ENCODE measurements around the gene FRMD4A.
"Not testable (repeated sequence)": the region's sequence is repeated elsewhere in the genome, so short reads cannot be mapped to it uniquely, and the experiment has no call there.

Gene FRMD4A

DNA sequence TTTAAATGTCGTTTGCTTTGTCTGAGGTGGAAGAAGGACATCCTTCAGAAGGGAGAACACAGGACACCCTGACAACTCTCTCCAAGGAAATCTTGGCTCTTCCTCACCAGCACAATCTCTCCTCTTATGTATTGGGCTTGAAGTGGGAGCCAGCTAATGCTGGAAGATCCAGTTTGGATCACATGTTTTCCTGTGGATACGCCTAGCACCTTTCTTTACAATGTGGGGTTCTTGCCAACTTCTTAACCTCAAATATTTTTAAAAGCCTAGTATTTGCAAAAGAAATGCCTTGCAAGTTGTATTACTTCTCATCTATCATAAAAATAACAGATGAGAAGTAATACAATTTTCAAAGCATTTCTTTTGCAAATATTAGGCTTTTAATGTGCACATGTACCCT is 76.4 kb downstream of the FRMD4A start:
- DNase-seq = no peak

DNA sequence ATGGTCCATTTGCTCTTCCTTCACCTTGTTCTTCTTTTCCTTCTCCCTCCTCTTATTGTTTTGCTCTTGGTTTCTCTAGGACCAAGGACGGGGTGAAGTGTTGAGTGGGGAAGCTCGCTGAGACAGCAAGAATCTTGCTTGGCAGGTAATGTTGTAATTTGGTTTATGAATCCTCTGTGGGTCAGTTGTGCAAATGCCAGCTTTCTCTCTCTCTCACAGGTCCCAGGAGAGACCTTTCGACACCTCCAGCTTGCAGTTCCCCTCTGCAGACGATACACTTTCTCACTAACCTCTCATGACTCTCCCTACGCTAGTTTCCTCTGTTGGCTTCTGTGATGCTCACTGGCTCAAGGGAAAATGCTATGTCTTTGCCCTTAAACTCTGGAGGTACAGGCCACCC is 77.0 kb downstream of the FRMD4A start:
- no peak for DNase-seq
- in situ Hi-C loops (cut with HindIII; ENCODE audit: low pct_ligation_motif_present, low pct_unique_long_range_greater_than_20kb, low sequenced_read_pairs) = no loop called here

More for the DNA sequence above, 76.4 kb downstream of the FRMD4A start:
- in situ Hi-C loops (cut with HindIII; ENCODE audit: low pct_ligation_motif_present, low pct_unique_long_range_greater_than_20kb, low sequenced_read_pairs) = no loop called here

DNA sequence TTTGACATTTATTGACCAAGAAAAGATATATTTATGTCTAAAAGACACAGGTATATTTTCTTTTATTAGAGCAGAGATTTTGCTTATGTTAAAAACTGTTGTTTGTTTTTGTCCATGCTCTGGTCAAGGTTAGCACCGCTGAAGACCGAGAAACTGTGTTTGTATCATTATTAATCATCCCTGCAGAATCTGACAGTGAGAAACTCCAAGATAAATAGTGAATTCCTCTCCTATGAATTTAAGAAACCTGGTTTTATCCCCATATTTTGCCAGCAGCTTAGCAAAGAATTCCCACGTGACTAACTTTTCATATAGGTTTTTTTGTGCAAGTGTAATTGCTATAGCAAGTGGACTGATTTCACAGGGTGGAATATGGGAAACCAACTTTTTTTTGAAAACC is 77.6 kb downstream of the FRMD4A start:
- in situ Hi-C loops (cut with HindIII; ENCODE audit: low pct_ligation_motif_present, low pct_unique_long_range_greater_than_20kb, low sequenced_read_pairs) = no loop called here
- DNase-seq = no peak

DNA sequence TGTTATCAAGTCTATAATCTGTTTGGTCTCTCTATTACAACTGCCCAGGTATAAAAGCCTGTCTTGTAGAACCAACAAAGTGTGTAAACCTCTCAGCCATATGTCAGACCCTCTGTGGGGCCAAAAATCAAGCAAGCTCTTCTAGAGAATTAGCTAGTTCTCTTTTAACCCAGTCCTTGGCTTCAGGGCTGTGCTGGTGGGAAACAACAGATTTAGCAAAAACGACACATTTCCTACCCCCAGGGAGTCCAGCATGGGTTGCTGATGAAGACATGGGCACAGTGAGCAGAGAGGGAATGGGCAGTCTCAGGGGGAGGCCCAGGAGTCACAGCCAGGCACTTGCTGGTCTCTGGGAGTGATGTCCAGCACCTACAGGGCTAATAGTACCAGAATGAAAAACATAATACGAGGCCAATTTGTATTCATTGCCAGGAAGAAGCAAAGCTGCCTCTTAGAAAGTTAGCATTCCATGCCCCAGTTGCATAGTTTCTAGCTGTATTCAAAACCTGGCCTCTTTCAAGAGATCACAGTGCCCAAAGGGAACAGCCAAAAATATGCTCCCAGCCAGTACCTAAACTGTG is 80.1 kb downstream of the FRMD4A start:
- no peak for DNase-seq
- in situ Hi-C loops (cut with HindIII; ENCODE audit: low pct_ligation_motif_present, low pct_unique_long_range_greater_than_20kb, low sequenced_read_pairs) = no loop called here

DNA sequence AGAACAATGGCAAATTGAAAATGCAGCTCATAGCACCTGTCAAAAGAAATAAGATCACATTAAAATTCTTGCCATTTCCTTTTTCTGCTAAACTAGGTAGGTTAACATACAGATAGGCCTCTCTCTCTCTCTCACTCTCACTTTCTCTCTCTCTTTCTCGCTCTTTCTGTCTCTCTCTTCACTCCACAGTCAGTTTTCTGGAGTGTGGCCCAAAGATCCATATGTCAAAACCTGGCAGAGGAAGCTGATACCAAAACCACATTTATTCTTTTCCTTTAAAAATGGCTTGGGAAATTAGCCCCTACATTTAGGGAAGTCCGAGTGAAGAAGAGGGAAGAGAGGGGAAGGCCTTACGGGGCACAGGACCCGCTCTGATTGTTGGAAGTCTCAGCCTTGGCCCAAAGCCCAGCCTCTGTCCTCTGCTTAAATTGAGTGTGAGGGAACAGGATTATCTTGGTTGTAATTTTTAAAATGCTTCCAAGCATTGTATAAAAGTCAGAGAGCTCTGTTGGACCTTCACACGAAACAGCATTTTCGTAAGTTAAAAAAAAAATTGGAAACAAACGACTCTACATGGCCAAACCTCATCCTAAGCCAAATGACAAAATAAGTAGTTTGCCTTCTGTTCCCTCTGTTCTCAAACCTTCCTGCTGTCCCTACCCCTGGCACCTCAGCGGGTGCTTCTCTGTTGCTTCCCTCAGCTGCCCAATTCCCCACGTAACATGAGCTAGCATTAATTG is 83.2 kb downstream of the FRMD4A start:
- in situ Hi-C loops (cut with HindIII; ENCODE audit: low pct_ligation_motif_present, low pct_unique_long_range_greater_than_20kb, low sequenced_read_pairs) = no loop called here
- DNase-seq = no peak

DNA sequence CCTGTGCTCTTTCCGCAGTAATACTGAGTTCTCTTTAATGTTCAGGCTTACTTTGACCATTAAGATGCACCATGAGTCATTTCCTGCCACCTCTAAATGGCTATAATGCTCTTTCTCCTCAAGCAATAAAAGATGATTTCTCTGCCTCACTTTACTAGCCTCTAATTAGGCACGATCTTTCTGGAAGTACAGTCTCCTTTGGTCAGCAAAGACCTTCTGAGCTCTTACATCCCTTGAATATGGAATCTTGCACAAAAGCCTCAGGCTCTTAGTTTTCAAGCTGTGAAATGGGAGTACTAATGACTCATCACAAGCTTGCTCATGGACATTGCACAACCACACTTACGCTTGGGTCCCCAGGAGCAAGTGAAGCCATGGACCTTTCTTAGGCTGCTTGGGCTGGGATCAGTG is 85.9 kb downstream of the FRMD4A start:
- in situ Hi-C loops (cut with HindIII; ENCODE audit: low pct_ligation_motif_present, low pct_unique_long_range_greater_than_20kb, low sequenced_read_pairs) = no loop called here
- DNase-seq = peak; percentile 16

DNA sequence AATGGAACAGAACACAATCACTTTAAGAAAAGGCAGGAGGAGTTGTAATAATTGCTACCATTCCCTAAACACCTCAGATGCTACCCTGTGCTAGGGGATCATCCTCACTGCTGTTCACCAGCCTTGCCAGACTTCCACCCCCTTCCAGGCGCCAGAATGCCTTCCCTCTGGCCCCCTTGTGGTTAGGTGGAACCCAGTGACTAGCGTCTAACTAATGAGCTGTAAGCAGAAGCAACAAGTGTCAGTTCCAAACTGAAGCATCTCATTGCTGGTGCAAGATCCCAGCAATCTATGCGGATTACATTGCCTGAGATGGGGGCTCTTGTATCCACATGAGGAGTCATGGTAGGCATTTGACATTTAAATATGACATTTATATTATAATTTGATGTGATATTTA is 86.6 kb downstream of the FRMD4A start:
- DNase-seq = peak; percentile 34
- in situ Hi-C loops (cut with HindIII; ENCODE audit: low pct_ligation_motif_present, low pct_unique_long_range_greater_than_20kb, low sequenced_read_pairs) = no loop called here

DNA sequence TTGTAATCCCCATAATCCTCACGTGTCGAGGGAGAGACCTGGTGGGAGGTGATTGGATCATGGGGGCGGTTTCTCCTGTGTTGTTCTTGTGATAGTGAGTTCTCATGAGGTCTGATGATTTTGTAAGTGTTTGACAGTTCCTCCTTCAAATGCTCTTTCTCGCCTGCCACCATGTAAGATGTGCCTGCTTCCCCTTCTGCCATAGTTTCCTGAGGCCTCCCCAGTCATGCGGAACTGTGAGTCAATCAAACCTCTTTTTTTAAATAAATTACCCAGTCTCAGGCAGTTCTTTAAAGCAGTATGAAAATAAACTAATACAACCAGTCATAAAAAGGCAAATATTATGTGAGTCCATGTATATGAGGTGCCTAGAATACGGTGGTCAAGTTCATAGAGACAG is 87.5 kb downstream of the FRMD4A start:
- in situ Hi-C loops (cut with HindIII; ENCODE audit: low pct_ligation_motif_present, low pct_unique_long_range_greater_than_20kb, low sequenced_read_pairs) = no loop called here
- no peak for DNase-seq

DNA sequence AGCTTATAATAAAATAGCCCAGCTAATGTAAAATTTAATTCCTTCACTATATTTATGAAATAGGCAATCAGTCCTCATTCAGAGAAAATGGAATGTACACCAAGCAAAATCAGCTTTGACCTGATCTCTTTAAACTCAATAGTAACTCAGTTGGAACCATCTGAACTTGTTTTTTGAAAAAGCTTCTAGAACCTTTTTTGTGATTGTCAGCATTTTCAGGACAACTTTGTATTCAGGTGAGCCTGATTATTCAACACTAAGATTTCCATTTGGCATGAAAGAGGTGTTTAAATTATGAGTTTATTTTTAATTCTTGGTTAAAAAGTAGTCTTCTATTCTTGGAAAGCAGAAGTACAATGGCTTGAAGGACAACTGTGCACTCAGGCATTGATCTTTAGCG is 89.5 kb downstream of the FRMD4A start:
- in situ Hi-C loops (cut with HindIII; ENCODE audit: low pct_ligation_motif_present, low pct_unique_long_range_greater_than_20kb, low sequenced_read_pairs) = no loop called here
- no peak for DNase-seq

DNA sequence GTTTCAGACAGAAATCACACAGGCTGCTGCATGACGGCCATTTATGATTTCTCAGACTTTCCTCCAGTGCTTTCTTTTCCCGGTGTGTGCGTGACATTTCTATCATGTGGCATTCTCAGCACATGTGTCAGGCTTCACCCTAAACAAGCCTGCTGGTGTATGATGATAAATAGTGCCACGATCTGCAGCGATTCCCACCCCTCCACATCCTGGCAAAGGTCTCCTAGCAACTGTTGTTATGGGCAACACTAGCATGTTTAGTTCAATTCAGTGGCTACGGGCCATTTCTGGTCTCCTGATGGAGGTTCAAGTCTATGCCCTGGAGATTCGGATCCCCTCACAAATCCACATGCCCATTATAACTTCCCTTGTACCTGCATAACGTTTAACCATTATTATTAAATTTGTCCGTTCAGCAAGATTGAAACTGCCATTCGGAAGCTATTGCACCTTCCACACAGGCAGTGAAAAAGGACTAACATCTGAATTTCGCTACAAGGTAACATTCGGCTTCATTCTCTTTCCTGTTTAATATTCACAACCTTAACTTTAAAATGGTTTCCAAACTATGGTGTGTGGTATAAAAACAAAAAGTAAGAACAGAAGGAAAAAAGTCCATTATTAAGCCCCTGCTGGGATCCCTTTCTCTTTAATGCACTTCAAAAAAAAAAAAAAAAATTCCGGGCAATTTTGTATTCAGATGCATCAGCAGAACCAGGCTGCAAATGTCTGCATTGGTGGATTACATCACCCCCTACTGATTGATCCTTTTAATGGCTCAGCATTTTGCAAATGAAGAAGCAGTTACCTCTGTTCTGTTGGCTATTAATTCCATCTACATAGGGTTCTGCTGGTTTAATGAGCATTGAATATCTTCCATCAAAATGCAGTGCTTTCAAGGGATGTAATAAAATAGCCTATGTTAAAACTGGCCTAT is 90.2 kb downstream of the FRMD4A start:
- peak; percentile 48 for DNase-seq
- in situ Hi-C loops (cut with HindIII; ENCODE audit: low pct_ligation_motif_present, low pct_unique_long_range_greater_than_20kb, low sequenced_read_pairs) = no loop called here

DNA sequence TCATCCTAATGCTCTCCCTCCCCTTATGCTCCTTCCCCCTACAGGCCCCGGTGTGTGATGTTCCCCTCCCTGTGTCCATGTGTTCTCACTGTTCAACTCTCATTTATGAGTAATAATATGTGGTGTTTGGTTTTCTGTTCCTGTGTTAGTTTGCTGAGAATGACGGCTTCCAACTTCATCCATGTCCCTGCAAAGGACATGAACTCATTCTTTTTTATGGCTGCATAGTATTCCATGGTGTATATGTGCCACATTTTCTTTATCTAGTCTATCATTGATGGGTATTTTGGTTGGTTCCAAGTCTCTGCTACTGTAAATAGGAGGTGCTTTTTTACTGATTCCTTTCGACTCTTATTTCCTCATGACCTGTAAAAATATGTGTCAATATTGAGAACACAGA is 92.1 kb downstream of the FRMD4A start:
- in situ Hi-C loops (cut with HindIII; ENCODE audit: low pct_ligation_motif_present, low pct_unique_long_range_greater_than_20kb, low sequenced_read_pairs); DNase-seq: not testable (repeated sequence)

DNA sequence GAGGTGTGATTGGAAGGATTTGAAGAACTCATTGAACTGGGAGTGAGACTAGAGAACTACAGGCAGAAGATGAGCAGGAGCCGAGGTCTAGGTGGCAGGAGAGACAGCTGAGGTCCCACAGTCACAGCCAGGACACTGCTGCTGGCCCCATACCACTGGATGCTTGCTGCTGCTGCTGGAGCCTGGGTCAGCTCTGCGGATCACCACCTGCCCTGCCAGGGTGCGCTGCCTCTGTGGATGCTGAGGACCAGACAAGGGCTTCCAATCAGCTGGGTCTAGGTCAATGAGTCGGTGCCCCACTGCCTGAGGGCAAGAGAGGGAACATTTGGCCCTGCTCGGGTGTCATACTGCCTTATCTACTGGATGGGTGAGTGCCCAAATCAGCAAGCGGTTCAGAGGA is 94.4 kb downstream of the FRMD4A start:
- in situ Hi-C loops (cut with HindIII; ENCODE audit: low pct_ligation_motif_present, low pct_unique_long_range_greater_than_20kb, low sequenced_read_pairs) = no loop called here
- no peak for DNase-seq

DNA sequence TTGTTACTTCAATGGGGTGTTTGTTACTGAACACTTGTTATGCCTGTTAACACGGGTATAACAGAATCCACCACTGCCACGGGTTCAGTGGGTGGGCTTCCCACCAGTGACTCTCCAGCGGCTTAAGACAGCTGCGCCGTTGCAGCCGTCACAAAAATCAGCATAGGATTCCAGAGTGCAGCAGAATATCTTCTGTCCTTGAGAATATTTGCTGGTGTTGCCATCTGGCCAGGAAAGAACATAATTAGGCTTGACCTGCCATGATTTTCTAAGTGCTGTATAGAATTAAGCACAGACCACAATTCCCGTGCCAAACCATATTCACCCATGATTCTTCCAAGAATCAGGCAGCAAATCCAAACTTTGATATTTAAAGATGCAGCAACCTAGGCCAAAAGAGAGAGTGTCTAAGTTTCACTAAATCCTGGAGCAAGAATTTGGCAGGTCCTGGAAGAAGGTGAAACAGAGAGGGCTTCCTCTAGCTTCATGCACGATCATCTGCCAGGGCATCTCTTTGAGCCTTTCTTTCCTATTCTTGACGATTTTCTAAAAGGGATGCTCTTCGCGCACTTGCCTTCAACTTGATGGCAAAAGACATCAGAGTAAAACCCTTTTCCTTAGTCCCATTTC is 95.0 kb downstream of the FRMD4A start:
- in situ Hi-C loops (cut with HindIII; ENCODE audit: low pct_ligation_motif_present, low pct_unique_long_range_greater_than_20kb, low sequenced_read_pairs) = no loop called here
- DNase-seq = no peak

DNA sequence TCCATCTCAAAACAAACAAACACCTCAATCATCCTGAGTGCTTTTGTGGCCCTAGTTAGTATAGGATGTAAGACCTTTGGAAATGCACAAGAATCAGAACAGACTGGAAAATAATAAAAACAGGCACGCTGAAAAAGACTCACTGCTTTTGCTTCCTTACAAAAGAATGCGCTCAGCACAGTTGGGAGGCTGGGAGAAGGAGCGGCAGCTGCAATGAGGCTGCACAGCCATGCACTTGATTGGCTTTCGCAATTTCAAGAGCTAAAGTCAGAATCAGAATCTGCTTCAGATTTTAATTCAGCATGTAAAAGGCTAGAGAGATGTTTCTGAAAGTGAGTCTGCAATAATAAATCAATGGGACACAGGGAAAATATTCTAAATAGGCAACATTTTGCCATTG is 97.2 kb downstream of the FRMD4A start:
- DNase-seq = no peak
- in situ Hi-C loops (cut with HindIII; ENCODE audit: low pct_ligation_motif_present, low pct_unique_long_range_greater_than_20kb, low sequenced_read_pairs) = no loop called here

DNA sequence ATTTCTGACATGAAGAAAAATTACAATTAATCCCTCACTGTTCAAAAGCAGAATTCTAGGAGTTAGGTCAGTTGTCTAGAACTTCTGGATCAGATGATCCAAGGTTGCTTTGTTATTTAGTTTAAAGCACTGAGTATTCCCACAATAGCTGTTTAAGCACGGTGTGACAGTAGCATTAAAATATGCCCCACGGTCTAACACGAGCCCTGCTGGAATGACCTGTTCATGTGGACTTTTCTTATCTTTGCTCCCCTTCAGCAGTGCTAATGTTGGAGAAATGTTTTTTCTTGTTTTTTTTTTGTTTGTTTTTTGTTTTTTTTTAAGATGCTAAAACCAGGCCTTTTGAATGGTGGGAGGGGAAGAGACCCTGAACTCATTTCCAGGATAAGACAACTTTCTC is 101.9 kb downstream of the FRMD4A start:
- in situ Hi-C loops (cut with HindIII; ENCODE audit: low pct_ligation_motif_present, low pct_unique_long_range_greater_than_20kb, low sequenced_read_pairs); DNase-seq: not testable (repeated sequence)

DNA sequence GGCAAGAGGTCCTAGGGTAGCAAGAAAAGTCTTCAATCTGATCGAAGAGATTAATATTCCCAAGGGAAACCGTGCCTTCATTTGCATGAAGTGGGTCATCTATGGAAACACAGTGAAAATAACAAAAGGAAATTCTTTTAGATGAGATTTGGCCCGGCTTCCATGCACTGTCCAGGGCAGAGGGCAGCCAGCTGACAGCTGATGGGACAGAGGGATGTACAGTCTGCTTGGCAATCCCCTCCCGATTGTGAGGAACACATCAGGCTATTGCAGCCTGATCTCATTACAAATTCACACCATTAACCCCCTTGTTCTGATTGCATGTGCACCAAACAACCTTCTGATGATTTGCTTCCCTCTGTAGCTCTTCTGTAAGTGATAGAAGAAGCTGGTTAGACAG is 105.3 kb downstream of the FRMD4A start:
- no peak for DNase-seq
- in situ Hi-C loops (cut with HindIII; ENCODE audit: low pct_ligation_motif_present, low pct_unique_long_range_greater_than_20kb, low sequenced_read_pairs) = no loop called here

DNA sequence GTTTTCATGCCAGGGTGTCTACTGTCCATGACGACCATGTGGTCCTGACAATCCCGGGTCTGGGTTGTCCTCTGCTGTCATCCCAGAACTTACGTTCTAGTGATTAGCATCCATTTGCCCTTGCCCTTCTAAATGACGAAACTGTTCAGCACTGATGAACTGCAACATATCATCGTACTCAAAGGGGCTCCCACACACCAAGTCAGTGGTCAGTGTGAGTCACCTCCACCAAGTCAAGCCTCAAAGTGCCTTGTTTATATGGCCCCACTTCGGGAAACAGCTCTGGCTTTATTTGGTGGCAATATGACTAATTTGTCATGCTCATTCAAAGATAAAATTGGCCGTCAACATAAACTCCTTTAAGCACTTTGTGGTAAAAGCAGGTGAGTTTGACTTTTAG is 110.7 kb downstream of the FRMD4A start:
- no peak for DNase-seq
- in situ Hi-C loops (cut with HindIII; ENCODE audit: low pct_ligation_motif_present, low pct_unique_long_range_greater_than_20kb, low sequenced_read_pairs) = no loop called here

DNA sequence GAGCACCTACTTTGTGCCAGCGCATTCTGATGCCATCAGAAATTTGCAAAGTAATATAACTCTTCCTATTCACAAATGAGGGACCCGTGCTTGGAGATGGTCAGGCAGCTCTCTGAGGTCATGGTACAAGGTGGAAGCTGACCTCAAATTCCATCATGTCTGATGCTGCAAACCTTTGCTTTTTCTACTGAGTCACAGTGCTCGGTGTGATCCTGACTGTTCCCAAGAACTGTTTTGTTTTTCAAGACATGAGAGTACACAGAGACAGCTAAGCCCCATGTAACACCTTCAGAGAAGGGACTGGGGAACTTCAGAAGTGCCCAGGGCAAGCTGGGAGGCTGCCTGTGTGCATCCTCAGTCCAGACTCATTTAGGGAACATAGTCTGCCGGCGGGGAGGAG is 111.3 kb downstream of the FRMD4A start:
- DNase-seq = no peak
- in situ Hi-C loops (cut with HindIII; ENCODE audit: low pct_ligation_motif_present, low pct_unique_long_range_greater_than_20kb, low sequenced_read_pairs) = no loop called here

DNA sequence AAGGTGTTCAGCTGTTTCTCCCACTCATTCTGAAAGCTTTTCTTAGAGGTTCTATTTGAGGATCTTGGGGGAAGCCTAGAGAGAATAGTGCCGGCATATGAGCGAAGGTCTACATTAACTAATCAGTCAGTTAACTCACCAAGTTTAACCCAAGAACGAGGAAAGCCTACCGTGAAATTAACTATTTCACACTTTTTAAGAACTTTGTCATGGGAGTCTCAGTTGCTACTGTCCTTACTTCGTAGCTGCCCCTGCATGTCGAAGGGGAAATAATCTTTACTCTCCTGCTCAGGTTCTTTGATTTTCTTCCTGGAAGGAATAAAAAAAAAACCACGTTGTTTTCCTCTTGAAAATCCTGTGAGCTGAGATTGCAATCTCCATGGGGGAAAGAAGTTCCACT is 115.1 kb downstream of the FRMD4A start:
- in situ Hi-C loops (cut with HindIII; ENCODE audit: low pct_ligation_motif_present, low pct_unique_long_range_greater_than_20kb, low sequenced_read_pairs) = no loop called here
- DNase-seq = no peak

Measured in ACHN (cell line).